Natural killer cell (primary cell): ENCODE data around the gene TEAD1. TPM values are rescaled to one million over a fixed set of nuclear protein-coding genes. Genes with fewer than 3 reads are reported as not detected.

Source experiments
- ATAC-seq, 3 donors: fragments of 150-1000 bp in 2 of 3; fragments of 200-7000 bp in 1 of 3; cut with Tn5 transposase; 1 replicate in 1 of 3; 2 replicates in 2 of 3; pipeline ENCODE4 v1.10.0; 2021; ENCODE audit warnings: mild to moderate bottlenecking in 2 of 3, moderate library complexity in 2 of 3
- DNase-seq, 2 donors: peaks; one replicate each; pipeline versions ENCODE4 v3.0.0 to v3.0.0-alpha.2; 2013 to 2021; ENCODE audit warnings: mixed read lengths in 1 of 2
- H3K27ac ChIP-seq: one replicate; pipeline ENCODE4 v1.5.1; 2013; ENCODE audit warnings: mild to moderate bottlenecking, low read length
- H3K27me3 ChIP-seq: one replicate; pipeline ENCODE4 v1.6.1; 2013; ENCODE audit warnings: low read length; ENCODE audit not compliant: control insufficient read depth, insufficient read depth
- H3K36me3 ChIP-seq: one replicate; pipeline ENCODE4 v1.6.1; 2013; ENCODE audit warnings: low read length; ENCODE audit not compliant: control insufficient read depth, insufficient read depth
- H3K4me1 ChIP-seq: one replicate; pipeline ENCODE4 v1.6.1; 2013; ENCODE audit warnings: low read length; ENCODE audit not compliant: control insufficient read depth, insufficient read depth
- H3K4me3 ChIP-seq: one replicate; pipeline ENCODE4 v1.5.1; 2013; ENCODE audit warnings: low read length
- H3K9me3 ChIP-seq: one replicate; pipeline ENCODE4 v1.6.1; 2013; ENCODE audit warnings: low read length; ENCODE audit not compliant: control insufficient read depth, insufficient read depth
- H3K27ac Mint-ChIP-seq, 2 donors: one replicate each; pipeline ENCODE4 v1.8.0; 2022; ENCODE audit warnings: mild to moderate bottlenecking in 2 of 2, mixed read lengths in 2 of 2, moderate library complexity in 1 of 2
- H3K27me3 Mint-ChIP-seq, 2 donors: one replicate each; pipeline ENCODE4 v1.8.0; 2022; ENCODE audit warnings: low read depth in 2 of 2, mixed read lengths in 2 of 2
- H3K36me3 Mint-ChIP-seq: one replicate; pipeline ENCODE4 v1.8.0; 2022; ENCODE audit warnings: mixed read lengths
- H3K4me1 Mint-ChIP-seq, 2 donors: one replicate each; pipeline ENCODE4 v1.8.0; 2022; ENCODE audit warnings: mixed read lengths in 2 of 2
- H3K4me3 Mint-ChIP-seq: one replicate; pipeline ENCODE4 v1.8.0; 2022; ENCODE audit warnings: mild to moderate bottlenecking, moderate library complexity, mixed read lengths
- H3K9me3 Mint-ChIP-seq, 2 donors: one replicate each; pipeline ENCODE4 v1.8.0; 2022; ENCODE audit warnings: mixed read lengths in 2 of 2
- WGBS: methylation state at CpG from one replicate; pipeline ENCODE4 v1.1.7; 2013; ENCODE audit warnings: missing lambda C conversion rate; ENCODE audit not compliant: insufficient coverage; 5-methylcytosine and 5-hydroxymethylcytosine counted together
- intact Hi-C: fragments of 100-400 bp; cut with micrococcal nuclease; formaldehyde crosslinking; loops from one replicate; pipeline ENCODE4 v1.14.2; 2022
- total RNA-seq, 4 donors: library from RNA; stranded (reverse); fragments of 120-200 nt in 1 of 4; gene quantifications; one replicate each; pipeline versions ENCODE4 v1.2.3 to v1.2.4, GENCODE V29; 2013 to 2022
- TF ChIP-seq, protein P1 (sequence below): fragments of 200-600 bp; IDR thresholded peaks from one replicate; pipeline ENCODE4 v1.8.0; 2022; ENCODE audit warnings: antibody characterized with exemption

The TEAD1 gene
- total RNA-seq, 3 donors from 2014 or later (not counting 1 experiment from before 2014, with no cell fraction given), result not detected

- H3K4me3 Mint-ChIP-seq, result no peak overlapping the region
- Histone ChIP-seq H3K9me3 (no peaks in the 10 kb centered on the region), H3K36me3 (no peaks in the 10 kb centered on the region), H3K27ac (no peak overlapping the region), H3K4me3 (no peak overlapping the region), H3K4me1 (no peaks in the 10 kb centered on the region), H3K27me3 (no peaks in the 10 kb centered on the region)
- H3K9me3 Mint-ChIP-seq, result no peaks in the 10 kb centered on the region
- H3K4me1 Mint-ChIP-seq, result no peaks in the 10 kb centered on the region
- H3K27ac Mint-ChIP-seq, result no peak overlapping the region
- ATAC-seq (no peak), DNase-seq (no peak)
- intact Hi-C loops, result loop anchor here (10.0 kb wide), 1 partner anchor 836 kb away; no protein-coding TSS in a partner anchor
- H3K27me3 Mint-ChIP-seq, result peaks cover 3 to 17% of the 10 kb centered on the region in 2 donors
- TF ChIP-seq, protein P1, sequence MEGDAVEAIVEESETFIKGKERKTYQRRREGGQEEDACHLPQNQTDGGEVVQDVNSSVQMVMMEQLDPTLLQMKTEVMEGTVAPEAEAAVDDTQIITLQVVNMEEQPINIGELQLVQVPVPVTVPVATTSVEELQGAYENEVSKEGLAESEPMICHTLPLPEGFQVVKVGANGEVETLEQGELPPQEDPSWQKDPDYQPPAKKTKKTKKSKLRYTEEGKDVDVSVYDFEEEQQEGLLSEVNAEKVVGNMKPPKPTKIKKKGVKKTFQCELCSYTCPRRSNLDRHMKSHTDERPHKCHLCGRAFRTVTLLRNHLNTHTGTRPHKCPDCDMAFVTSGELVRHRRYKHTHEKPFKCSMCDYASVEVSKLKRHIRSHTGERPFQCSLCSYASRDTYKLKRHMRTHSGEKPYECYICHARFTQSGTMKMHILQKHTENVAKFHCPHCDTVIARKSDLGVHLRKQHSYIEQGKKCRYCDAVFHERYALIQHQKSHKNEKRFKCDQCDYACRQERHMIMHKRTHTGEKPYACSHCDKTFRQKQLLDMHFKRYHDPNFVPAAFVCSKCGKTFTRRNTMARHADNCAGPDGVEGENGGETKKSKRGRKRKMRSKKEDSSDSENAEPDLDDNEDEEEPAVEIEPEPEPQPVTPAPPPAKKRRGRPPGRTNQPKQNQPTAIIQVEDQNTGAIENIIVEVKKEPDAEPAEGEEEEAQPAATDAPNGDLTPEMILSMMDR, result no peak
- H3K36me3 Mint-ChIP-seq, result no peaks in the 10 kb centered on the region
- WGBS, result 94% methylated on average over 6 of the region's 6 CpGs
These were observed 206.1 kb downstream of the TEAD1 start for GRCh38 chr11:12880327-12880726.

GRCh38 chr11:12882670-12883069, 208.4 kb downstream of the TEAD1 start:
- Mint-ChIP-seq H3K27ac (no peak overlapping the region), H3K27me3 (peaks cover 1 to 9% of the 10 kb centered on the region in 2 donors), H3K4me1 (no peaks in the 10 kb centered on the region), H3K36me3 (no peaks in the 10 kb centered on the region), H3K4me3 (no peak overlapping the region), H3K9me3 (no peaks in the 10 kb centered on the region)
- 89% methylated on average over 5 of the region's 5 CpGs for WGBS
- intact Hi-C loops, result loop anchor here (10.0 kb wide), 1 partner anchor 838 kb away; no protein-coding TSS in a partner anchor
- Histone ChIP-seq H3K4me1 (no peaks in the 10 kb centered on the region), H3K9me3 (no peaks in the 10 kb centered on the region), H3K36me3 (no peaks in the 10 kb centered on the region), H3K27me3 (no peaks in the 10 kb centered on the region), H3K27ac (no peak overlapping the region), H3K4me3 (no peak overlapping the region)
- ATAC-seq (no peak), DNase-seq (no peak)
- TF ChIP-seq, protein P1, result no peak

DNA sequence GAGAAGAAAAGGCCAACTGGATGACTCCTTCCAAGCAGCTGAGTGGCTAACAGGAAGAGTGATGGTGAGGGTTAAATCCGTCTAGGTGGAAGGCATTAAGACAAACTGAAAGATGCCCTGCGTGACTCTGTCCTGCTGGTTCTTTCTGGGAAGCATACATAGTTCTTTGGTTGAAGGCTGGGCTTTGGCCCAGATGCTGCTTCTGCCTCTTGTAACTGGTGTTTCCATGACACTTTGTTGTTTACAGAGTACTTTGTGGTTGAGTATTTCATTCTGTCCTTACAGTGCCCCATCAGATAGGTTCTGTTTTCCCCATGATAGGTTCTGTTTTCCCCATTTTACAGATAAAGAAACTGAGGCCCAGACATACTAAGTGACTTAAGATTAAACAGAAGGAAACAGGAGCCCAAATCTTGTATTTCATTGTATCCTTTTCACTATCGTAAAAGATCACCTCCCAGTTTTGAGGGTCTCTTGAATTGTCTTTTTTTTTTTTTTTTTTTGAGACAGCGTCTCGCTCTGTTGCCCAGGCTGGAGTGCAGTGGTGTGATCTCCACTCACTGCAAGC, 210.6 kb downstream of the TEAD1 start:
- TF ChIP-seq, protein P1, result no peak
- WGBS, result 78% methylated on average over 2 of the region's 5 CpGs
- Mint-ChIP-seq H3K4me3 (no peak overlapping the region), H3K36me3 (no peaks in the 10 kb centered on the region), H3K9me3 (no peaks in the 10 kb centered on the region), H3K27ac (no peak overlapping the region), H3K27me3 (peaks cover 10 to 19% of the 10 kb centered on the region in 2 donors), H3K4me1 (no peaks in the 10 kb centered on the region)
- Histone ChIP-seq H3K27ac (no peak overlapping the region), H3K36me3 (no peaks in the 10 kb centered on the region), H3K4me3 (no peak overlapping the region), H3K4me1 (no peaks in the 10 kb centered on the region), H3K27me3 (no peaks in the 10 kb centered on the region), H3K9me3 (no peaks in the 10 kb centered on the region)
- ATAC-seq (no peak), DNase-seq (no peak)
- intact Hi-C loops, result loop anchor here (10.0 kb wide), 1 partner anchor 840 kb away; no protein-coding TSS in a partner anchor

GRCh38 chr11:12885717-12886239, 211.6 kb downstream of the TEAD1 start:
- no peaks in the 10 kb centered on the region for H3K4me1 Mint-ChIP-seq

More at GRCh38 chr11:12885717-12886239, 211.6 kb downstream of the TEAD1 start:
- H3K4me3 Mint-ChIP-seq, result no peak overlapping the region
- H3K27ac ChIP-seq, result no peak overlapping the region
- H3K27me3 ChIP-seq, result no peaks in the 10 kb centered on the region
- WGBS, result 77% methylated on average over 8 of the region's 8 CpGs
- H3K27ac Mint-ChIP-seq, result no peak overlapping the region
- no peak overlapping the region for H3K4me3 ChIP-seq
- H3K9me3 ChIP-seq, result no peaks in the 10 kb centered on the region
- H3K36me3 Mint-ChIP-seq, result no peaks in the 10 kb centered on the region
- no peak for DNase-seq
- H3K27me3 Mint-ChIP-seq, result peaks cover 10 to 13% of the 10 kb centered on the region in 2 donors
- no peaks in the 10 kb centered on the region for H3K9me3 Mint-ChIP-seq
- H3K4me1 ChIP-seq, result no peaks in the 10 kb centered on the region
- intact Hi-C loops, result loop anchor here (10.0 kb wide), 1 partner anchor 841 kb away; no protein-coding TSS in a partner anchor
- ATAC-seq, result no peak
- TF ChIP-seq, protein P1, result no peak
- no peaks in the 10 kb centered on the region for H3K36me3 ChIP-seq
